ENCODE data around the gene ANKRA2.

The ANKRA2 gene

DNA sequence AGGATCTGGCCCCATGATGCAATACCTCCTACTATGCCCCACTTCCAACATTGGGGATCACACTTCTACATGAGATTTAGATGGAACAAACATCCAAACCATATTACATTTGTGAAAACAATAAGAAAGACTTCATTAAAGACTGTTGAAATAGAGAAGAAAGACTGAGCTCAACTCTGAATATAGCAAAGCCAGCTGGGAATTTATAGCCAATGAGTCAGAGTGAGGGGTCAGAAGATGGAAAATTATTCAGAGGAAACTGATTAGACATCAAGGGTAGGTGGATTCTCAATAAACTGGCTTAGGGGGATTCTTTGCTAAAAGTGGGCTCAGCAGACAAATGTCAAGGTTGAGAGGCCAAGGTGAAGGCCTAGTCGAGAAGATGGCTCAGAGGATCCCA, 41.6 kb downstream of the ANKRA2 start:
- WGBS (ENCODE audit: extremely low coverage, insufficient coverage, insufficient read length): no CpG with 5 or more reads among the region's 1 CpG
- Histone ChIP-seq H3K9ac (ENCODE audit: low read length) (no peak overlapping the region), H2BK12ac (ENCODE audit: low read length) (no peak overlapping the region), H3K79me2 (ENCODE audit: control insufficient read depth, insufficient read depth, low read length, poor library complexity) (no peaks in the 10 kb centered on the region), H3K4me2 (ENCODE audit: low read length) (no peak overlapping the region), H3K36me3 (ENCODE audit: control insufficient read depth in 1 of 2, insufficient read depth in 2 of 2, low read length in 2 of 2) (no peaks in the 10 kb centered on the region), H2AFZ (ENCODE audit: insufficient read depth, low read length, poor library complexity) (no peak overlapping the region), H3K23ac (ENCODE audit: low read length) (no peak overlapping the region), H4K12ac (ENCODE audit: low read depth, low read length) (no peak overlapping the region), H3K79me1 (ENCODE audit: low read length) (no peaks in the 10 kb centered on the region), H2BK5ac (ENCODE audit: low read depth, low read length, poor library complexity) (no peak overlapping the region), H2AK5ac (ENCODE audit: low read length) (no peak overlapping the region), H3K27me3 (ENCODE audit: insufficient read depth, low read length) (no peaks in the 10 kb centered on the region), H3K14ac (ENCODE audit: low read length) (no peak overlapping the region), H4K91ac (ENCODE audit: low read depth, low read length) (no peak overlapping the region), H3K9me3 (ENCODE audit: insufficient read depth, low read depth, low read length) (no peaks in the 10 kb centered on the region), H4K8ac (ENCODE audit: low read depth, low read length) (no peak overlapping the region), H3K4me1 (ENCODE audit: control insufficient read depth in 1 of 2, insufficient read depth in 2 of 2, low read length in 2 of 2) (peaks cover 0 to 2% of the 10 kb centered on the region in 2 experiments), H3K4me3 (ENCODE audit: low read depth, low read length) (no peak overlapping the region), H2BK120ac (ENCODE audit: insufficient read depth, low read length, poor library complexity) (no peak overlapping the region), H3K18ac (ENCODE audit: low read length) (no peak overlapping the region), H3K27ac (ENCODE audit: low read depth, low read length) (no peak overlapping the region), H3K4ac (ENCODE audit: low read depth, low read length) (no peak overlapping the region)
- no peak for DNase-seq

DNA sequence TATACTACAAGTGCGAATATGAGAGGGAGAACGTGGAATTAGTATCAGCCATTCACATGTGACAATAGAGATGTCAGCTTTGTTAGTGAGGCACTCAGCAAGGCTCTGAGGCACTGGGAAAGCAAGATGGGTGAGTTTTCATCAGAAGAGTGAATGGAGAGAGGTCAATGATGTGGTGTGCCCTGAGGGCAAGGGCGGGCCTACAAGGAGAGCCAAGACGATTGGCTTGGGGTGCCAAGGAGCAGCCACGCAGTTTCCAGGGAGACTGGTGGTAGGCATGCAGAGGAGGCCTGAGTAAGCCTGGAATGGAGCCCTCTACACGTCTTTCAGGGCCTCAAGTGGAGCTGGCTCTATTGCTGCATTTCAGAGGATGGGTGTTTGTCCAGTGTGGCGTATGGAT, 42.5 kb downstream of the ANKRA2 start:
- no peak overlapping the region for H3K4me3 ChIP-seq (ENCODE audit: low read depth, low read length)
- H3K9ac ChIP-seq (ENCODE audit: low read length): no peak overlapping the region
- no peak overlapping the region for H3K18ac ChIP-seq (ENCODE audit: low read length)
- no peaks in the 10 kb centered on the region for H3K79me2 ChIP-seq (ENCODE audit: control insufficient read depth, insufficient read depth, low read length, poor library complexity)
- H3K79me1 ChIP-seq (ENCODE audit: low read length): no peaks in the 10 kb centered on the region
- no peak overlapping the region for H3K23ac ChIP-seq (ENCODE audit: low read length)
- WGBS (ENCODE audit: extremely low coverage, insufficient coverage, insufficient read length): no CpG with 5 or more reads among the region's 7 CpGs
- H2BK120ac ChIP-seq (ENCODE audit: insufficient read depth, low read length, poor library complexity): no peak overlapping the region
- H3K14ac ChIP-seq (ENCODE audit: low read length): no peak overlapping the region
- no peak overlapping the region for H2AK5ac ChIP-seq (ENCODE audit: low read length)
- no peak overlapping the region for H2AFZ ChIP-seq (ENCODE audit: insufficient read depth, low read length, poor library complexity)
- no peak overlapping the region for H4K91ac ChIP-seq (ENCODE audit: low read depth, low read length)
- H2BK5ac ChIP-seq (ENCODE audit: low read depth, low read length, poor library complexity): no peak overlapping the region
- H4K8ac ChIP-seq (ENCODE audit: low read depth, low read length): no peak overlapping the region
- H3K9me3 ChIP-seq (ENCODE audit: insufficient read depth, low read depth, low read length): no peaks in the 10 kb centered on the region
- H3K27ac ChIP-seq (ENCODE audit: low read depth, low read length): no peak overlapping the region
- H3K4me1 ChIP-seq (ENCODE audit: control insufficient read depth in 1 of 2, insufficient read depth in 2 of 2, low read length in 2 of 2): peaks cover 0 to 2% of the 10 kb centered on the region in 2 experiments
- DNase-seq: no peak
- no peaks in the 10 kb centered on the region for H3K27me3 ChIP-seq (ENCODE audit: insufficient read depth, low read length)
- no peak overlapping the region for H3K4ac ChIP-seq (ENCODE audit: low read depth, low read length)
- no peak overlapping the region for H3K4me2 ChIP-seq (ENCODE audit: low read length)
- no peak overlapping the region for H2BK12ac ChIP-seq (ENCODE audit: low read length)
- no peak overlapping the region for H4K12ac ChIP-seq (ENCODE audit: low read depth, low read length)
- H3K36me3 ChIP-seq (ENCODE audit: control insufficient read depth in 1 of 2, insufficient read depth in 2 of 2, low read length in 2 of 2): no peaks in the 10 kb centered on the region

DNA sequence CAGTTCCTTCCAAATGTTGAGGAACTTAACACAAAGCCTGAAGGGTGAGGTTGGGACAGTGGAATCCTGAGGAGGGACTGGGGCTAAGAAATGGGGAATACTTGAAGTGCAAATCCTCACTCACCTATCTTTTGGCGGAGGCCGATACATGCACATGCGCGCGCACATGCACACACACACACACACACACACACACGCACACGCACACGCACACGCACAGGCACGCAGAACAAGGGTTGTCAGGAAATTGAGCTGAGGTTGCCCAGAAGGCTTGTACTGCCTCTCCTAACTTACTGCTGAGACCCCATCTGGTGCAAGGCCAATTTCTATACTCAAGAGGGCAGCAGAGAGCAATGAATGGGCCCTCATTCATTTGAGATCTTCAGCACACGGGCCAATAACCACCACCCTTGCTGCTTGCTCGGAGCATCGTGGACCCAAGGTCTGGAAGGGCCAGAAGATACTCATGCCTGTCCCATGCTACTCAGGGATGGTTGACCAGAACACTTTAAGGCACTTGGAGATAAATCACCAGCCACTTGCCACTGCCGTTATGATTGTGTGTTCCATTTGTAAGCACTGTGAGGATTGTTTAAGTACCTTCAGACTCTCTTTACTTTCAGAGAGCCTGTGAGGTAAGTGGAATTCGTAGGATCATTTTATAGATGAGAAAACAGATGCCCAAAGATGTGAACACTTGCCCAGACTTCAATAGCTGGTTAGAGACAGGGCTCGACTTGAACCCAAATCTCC, 45.7 kb downstream of the ANKRA2 start:
- H3K36me3 ChIP-seq (ENCODE audit: control insufficient read depth in 1 of 2, insufficient read depth in 2 of 2, low read length in 2 of 2): no peaks in the 10 kb centered on the region
- H3K4me2 ChIP-seq (ENCODE audit: low read length): peak overlapping the region; percentile 48
- no CpG with 5 or more reads among the region's 16 CpGs for WGBS (ENCODE audit: extremely low coverage, insufficient coverage, insufficient read length)
- H3K23ac ChIP-seq (ENCODE audit: low read length): no peak overlapping the region
- H3K4ac ChIP-seq (ENCODE audit: low read depth, low read length): no peak overlapping the region
- no peak overlapping the region for H2BK120ac ChIP-seq (ENCODE audit: insufficient read depth, low read length, poor library complexity)
- no peak overlapping the region for H4K12ac ChIP-seq (ENCODE audit: low read depth, low read length)
- no peak overlapping the region for H4K8ac ChIP-seq (ENCODE audit: low read depth, low read length)
- H3K9me3 ChIP-seq (ENCODE audit: insufficient read depth, low read depth, low read length): no peaks in the 10 kb centered on the region
- H3K4me1 ChIP-seq (ENCODE audit: control insufficient read depth in 1 of 2, insufficient read depth in 2 of 2, low read length in 2 of 2): peaks cover 2 to 6% of the 10 kb centered on the region in 2 experiments
- no peak overlapping the region for H2BK5ac ChIP-seq (ENCODE audit: low read depth, low read length, poor library complexity)
- H3K4me3 ChIP-seq (ENCODE audit: low read depth, low read length): no peak overlapping the region
- H4K91ac ChIP-seq (ENCODE audit: low read depth, low read length): no peak overlapping the region
- no peak overlapping the region for H3K14ac ChIP-seq (ENCODE audit: low read length)
- H3K9ac ChIP-seq (ENCODE audit: low read length): no peak overlapping the region
- no peaks in the 10 kb centered on the region for H3K27me3 ChIP-seq (ENCODE audit: insufficient read depth, low read length)
- peak; percentile 71 to 90 for DNase-seq
- no peak overlapping the region for H2BK12ac ChIP-seq (ENCODE audit: low read length)
- H2AFZ ChIP-seq (ENCODE audit: insufficient read depth, low read length, poor library complexity): peak overlapping the region; percentile 59
- H3K79me2 ChIP-seq (ENCODE audit: control insufficient read depth, insufficient read depth, low read length, poor library complexity): no peaks in the 10 kb centered on the region
- no peak overlapping the region for H2AK5ac ChIP-seq (ENCODE audit: low read length)
- no peaks in the 10 kb centered on the region for H3K79me1 ChIP-seq (ENCODE audit: low read length)
- H3K27ac ChIP-seq (ENCODE audit: low read depth, low read length): no peak overlapping the region
- H3K18ac ChIP-seq (ENCODE audit: low read length): no peak overlapping the region

DNA sequence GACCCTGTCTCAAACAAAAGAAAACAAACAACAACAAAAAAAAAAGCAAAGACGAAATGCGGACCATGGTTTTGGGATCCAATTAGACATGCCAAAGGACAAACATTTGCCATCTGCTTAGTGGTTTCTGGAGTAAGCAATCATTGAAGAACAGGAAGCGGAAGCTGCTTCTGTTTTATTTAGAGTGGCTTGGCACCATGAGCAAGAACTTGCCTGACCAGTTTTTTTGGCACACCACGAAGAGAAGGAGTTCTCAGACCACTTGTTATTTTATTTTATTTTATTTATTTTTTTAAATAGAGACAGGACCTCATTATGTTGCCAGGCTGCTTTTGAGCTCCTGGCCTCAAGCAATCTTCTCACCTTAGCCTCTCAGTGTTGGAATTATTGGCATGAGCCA, 50.2 kb downstream of the ANKRA2 start:
- Histone ChIP-seq H2AK5ac (ENCODE audit: low read length) (no peak overlapping the region), H3K4me3 (ENCODE audit: low read depth, low read length) (no peak overlapping the region), H3K9ac (ENCODE audit: low read length) (no peak overlapping the region), H3K4me1 (ENCODE audit: control insufficient read depth in 1 of 2, insufficient read depth in 2 of 2, low read length in 2 of 2) (peaks cover 2 to 5% of the 10 kb centered on the region in 2 experiments), H3K18ac (ENCODE audit: low read length) (no peak overlapping the region), H4K91ac (ENCODE audit: low read depth, low read length) (peak overlapping the region; percentile 0), H4K8ac (ENCODE audit: low read depth, low read length) (no peak overlapping the region), H3K27ac (ENCODE audit: low read depth, low read length) (no peak overlapping the region), H3K4me2 (ENCODE audit: low read length) (no peak overlapping the region), H3K27me3 (ENCODE audit: insufficient read depth, low read length) (no peaks in the 10 kb centered on the region), H2BK12ac (ENCODE audit: low read length) (no peak overlapping the region), H3K79me2 (ENCODE audit: control insufficient read depth, insufficient read depth, low read length, poor library complexity) (no peaks in the 10 kb centered on the region), H3K36me3 (ENCODE audit: control insufficient read depth in 1 of 2, insufficient read depth in 2 of 2, low read length in 2 of 2) (no peaks in the 10 kb centered on the region), H3K14ac (ENCODE audit: low read length) (no peak overlapping the region), H2BK120ac (ENCODE audit: insufficient read depth, low read length, poor library complexity) (no peak overlapping the region), H2BK5ac (ENCODE audit: low read depth, low read length, poor library complexity) (no peak overlapping the region), H3K23ac (ENCODE audit: low read length) (no peak overlapping the region), H2AFZ (ENCODE audit: insufficient read depth, low read length, poor library complexity) (no peak overlapping the region), H3K79me1 (ENCODE audit: low read length) (no peaks in the 10 kb centered on the region), H3K9me3 (ENCODE audit: insufficient read depth, low read depth, low read length) (no peaks in the 10 kb centered on the region), H3K4ac (ENCODE audit: low read depth, low read length) (no peak overlapping the region), H4K12ac (ENCODE audit: low read depth, low read length) (no peak overlapping the region)
- WGBS (ENCODE audit: extremely low coverage, insufficient coverage, insufficient read length): no CpG with 5 or more reads among the region's 4 CpGs
- DNase-seq: no peak

Measured in trophoblast cell (in vitro differentiated cells and primary cell).